ENCODE results near the gene TMEM213.

DNA sequence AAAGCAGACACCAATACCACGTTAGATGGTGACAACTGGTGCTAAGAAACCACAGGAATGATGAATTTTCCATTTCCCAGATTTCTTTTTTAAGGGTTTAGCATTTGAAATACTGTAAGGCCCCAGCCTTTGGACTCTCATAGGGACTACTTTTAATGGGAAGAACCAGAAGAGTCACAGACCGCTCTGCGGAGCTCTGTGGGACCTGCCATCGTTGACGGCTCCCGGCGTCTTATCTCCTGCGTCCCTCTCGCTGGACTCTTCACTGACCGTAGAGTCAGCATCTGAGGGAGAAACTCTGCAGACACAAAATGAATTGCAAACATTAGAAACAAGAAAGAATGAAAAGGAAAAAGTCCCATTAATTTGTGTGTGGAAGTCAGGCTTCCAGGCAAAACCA lies 81.6 kb downstream of the TMEM213 start:
- TF ChIP-seq NFE2L2 (IDR thresholded peaks at IDR 0.05; ENCODE audit: low read length) (no peak), SYNCRIP (IDR thresholded peaks at IDR 0.05; ENCODE audit: insufficient read depth, low read depth, low read length) (no peak), CEBPB (IDR thresholded peaks at IDR 0.05; ENCODE audit: borderline replicate concordance, low read depth, low read length) (no peak)

All from HepG2 (cell line).